H9 (cell line): Measurements from ENCODE around the gene PDZD2. TPM values are rescaled to one million over a fixed set of nuclear protein-coding genes. Genes with fewer than 3 reads are reported as not detected.

Experiments
- DNase-seq: peaks from one replicate; pipeline ENCODE4 v3.0.0-alpha.2; 2017
- H2AFZ ChIP-seq: one replicate; pipeline ENCODE4 v1.6.1; 2013; ENCODE audit warnings: mild to moderate bottlenecking, low read length, control low read depth, moderate library complexity
- H2AK5ac ChIP-seq: 2 replicates; pipeline ENCODE4 v1.6.1; 2013; ENCODE audit warnings: low read length, control low read depth, mixed read lengths; ENCODE audit not compliant: insufficient read length
- H2BK120ac ChIP-seq: one replicate; pipeline ENCODE4 v1.6.1; 2013; ENCODE audit warnings: low read depth, mild to moderate bottlenecking, low read length, control low read depth, inconsistent platforms; ENCODE audit not compliant: poor library complexity, severe bottlenecking
- H2BK12ac ChIP-seq: 2 replicates; pipeline ENCODE4 v1.6.1; 2013; ENCODE audit warnings: low read length, control low read depth, mixed read lengths, low read depth; ENCODE audit not compliant: insufficient read length
- H2BK15ac ChIP-seq: 2 replicates; pipeline ENCODE4 v1.6.1; 2013; ENCODE audit warnings: low read depth, low read length, control low read depth
- H2BK20ac ChIP-seq: one replicate; pipeline ENCODE4 v1.6.1; 2013; ENCODE audit warnings: low read depth, mild to moderate bottlenecking, low read length, control low read depth, inconsistent platforms; ENCODE audit not compliant: poor library complexity, severe bottlenecking
- H2BK5ac ChIP-seq: 2 replicates; pipeline ENCODE4 v1.6.1; 2013; ENCODE audit warnings: low read length, control low read depth, mixed read lengths; ENCODE audit not compliant: insufficient read length
- H3K14ac ChIP-seq: 2 replicates; pipeline ENCODE4 v1.6.1; 2013; ENCODE audit warnings: low read length, control low read depth; ENCODE audit not compliant: insufficient read depth
- H3K18ac ChIP-seq: 2 replicates; pipeline ENCODE4 v1.6.1; 2013; ENCODE audit warnings: low read depth, mild to moderate bottlenecking, mixed read lengths, low read length, control low read depth; ENCODE audit not compliant: insufficient read length
- H3K23ac ChIP-seq: 2 replicates; pipeline ENCODE4 v1.6.1; 2013; ENCODE audit warnings: low read length, control low read depth, mixed read lengths, low read depth; ENCODE audit not compliant: insufficient read length
- H3K23me2 ChIP-seq: 2 replicates; pipeline ENCODE4 v1.6.1; 2013; ENCODE audit warnings: low read depth, mild to moderate bottlenecking, mixed read lengths, low read length, control low read depth; ENCODE audit not compliant: insufficient read length, poor library complexity, severe bottlenecking
- H3K27ac ChIP-seq: 2 replicates; pipeline ENCODE4 v1.5.1; 2013; ENCODE audit warnings: low read length, control low read depth, mixed read lengths, low read depth; ENCODE audit not compliant: insufficient read length
- H3K27me3 ChIP-seq: 2 replicates; pipeline ENCODE4 v1.6.1; 2013; ENCODE audit warnings: low read length, control low read depth, inconsistent platforms; ENCODE audit not compliant: insufficient read depth
- H3K4ac ChIP-seq: 2 replicates; pipeline ENCODE4 v1.6.1; 2013; ENCODE audit warnings: low read depth, mild to moderate bottlenecking, control low read depth, inconsistent platforms, low read length, moderate library complexity
- H3K4me1 ChIP-seq: 2 replicates; pipeline ENCODE4 v1.6.1; 2013; ENCODE audit warnings: low read length, control low read depth, inconsistent platforms; ENCODE audit not compliant: insufficient read depth
- H3K4me2 ChIP-seq: 2 replicates; pipeline ENCODE4 v1.6.1; 2013; ENCODE audit warnings: low read length, control low read depth, mixed read lengths; ENCODE audit not compliant: insufficient read length, insufficient read depth
- H3K56ac ChIP-seq: 2 replicates; pipeline ENCODE4 v1.6.1; 2013; ENCODE audit warnings: low read depth, mild to moderate bottlenecking, mixed read lengths, low read length, control low read depth; ENCODE audit not compliant: insufficient read length
- H3K79me1 ChIP-seq: 2 replicates; pipeline ENCODE4 v1.6.1; 2013; ENCODE audit warnings: low read depth, mild to moderate bottlenecking, moderate library complexity, low read length, control low read depth, inconsistent platforms; ENCODE audit not compliant: insufficient read depth, poor library complexity, severe bottlenecking
- H3K79me2 ChIP-seq: 2 replicates; pipeline ENCODE4 v1.6.1; 2013; ENCODE audit warnings: low read length, control low read depth, inconsistent platforms; ENCODE audit not compliant: insufficient read depth
- H3K9ac ChIP-seq: 2 replicates; pipeline ENCODE4 v1.6.1; 2013; ENCODE audit warnings: low read length, control low read depth, mixed read lengths; ENCODE audit not compliant: insufficient read length; ENCODE audit errors: extremely low read depth
- H3K9me3 ChIP-seq: one replicate; pipeline ENCODE4 v1.6.1; 2013; ENCODE audit warnings: low read depth, low read length, inconsistent platforms; ENCODE audit not compliant: control insufficient read depth
- H3T11ph ChIP-seq: one replicate; pipeline ENCODE4 v1.6.1; 2013; ENCODE audit warnings: mild to moderate bottlenecking, low read length, control low read depth, inconsistent platforms
- H4K20me1 ChIP-seq: one replicate; pipeline ENCODE4 v1.6.1; 2013; ENCODE audit not compliant: control insufficient read depth, insufficient read length, insufficient read depth
- H4K5ac ChIP-seq: 2 replicates; pipeline ENCODE4 v1.6.1; 2013; ENCODE audit warnings: low read depth, mild to moderate bottlenecking, mixed read lengths, low read length, control low read depth; ENCODE audit not compliant: insufficient read length
- H4K8ac ChIP-seq: replicated peaks from 2 replicates; pipeline ENCODE4 v1.6.1; 2013; ENCODE audit warnings: low read length, control low read depth, mixed read lengths, low read depth; ENCODE audit not compliant: insufficient read length
- H4K91ac ChIP-seq: 2 replicates; pipeline ENCODE4 v1.6.1; 2013; ENCODE audit warnings: low read depth, mild to moderate bottlenecking, moderate library complexity, mixed read lengths, low read length, control low read depth; ENCODE audit not compliant: insufficient read length
- H3K27ac Mint-ChIP-seq, 3 experiments: 2 replicates in 2 of 3; 3 replicates in 1 of 3; pipeline ENCODE4 v1.8.0; 2020 to 2021; ENCODE audit warnings: mixed read lengths in 3 of 3, mild to moderate bottlenecking in 1 of 3, moderate library complexity in 1 of 3
- H3K27me3 Mint-ChIP-seq: 2 replicates; pipeline ENCODE4 v1.8.0; 2021; ENCODE audit warnings: low read depth, mild to moderate bottlenecking, moderate library complexity, mixed read lengths
- H3K36me3 Mint-ChIP-seq, 3 experiments: 2 replicates in 2 of 3; 3 replicates in 1 of 3; pipeline ENCODE4 v1.8.0; 2020 to 2021; ENCODE audit warnings: low read depth in 3 of 3, mixed read lengths in 3 of 3; ENCODE audit not compliant: insufficient read depth in 1 of 3
- H3K4me1 Mint-ChIP-seq, 2 experiments: 2 replicates each; pipeline ENCODE4 v1.8.0; 2020; ENCODE audit warnings: mixed read lengths in 2 of 2
- H3K4me3 Mint-ChIP-seq, 2 experiments: 2 replicates in 1 of 2; 3 replicates in 1 of 2; pipeline ENCODE4 v1.8.0; 2020 to 2021; ENCODE audit warnings: mild to moderate bottlenecking in 2 of 2, mixed read lengths in 2 of 2, moderate library complexity in 1 of 2
- H3K9me3 Mint-ChIP-seq, 2 experiments: 2 replicates in 1 of 2; 3 replicates in 1 of 2; pipeline ENCODE4 v1.8.0; 2020; ENCODE audit warnings: mild to moderate bottlenecking in 2 of 2, mixed read lengths in 2 of 2, moderate library complexity in 1 of 2
- CTCF ChIP-seq: fragments of 200-600 bp; sonication (generic); conservative IDR thresholded peaks from 3 replicates; pipeline ENCODE4 v1.8.0; 2021; ENCODE audit warnings: antibody characterized with exemption, mild to moderate bottlenecking
- whole genome bisulfite sequencing: extraction: QIAGEN DNeasy Blood & Tissue Kit; methylation state at CpG from one replicate; pipeline ENCODE4 v1.1.7; 2013; ENCODE audit warnings: missing lambda C conversion rate, low lambda C conversion rate, mixed read lengths; ENCODE audit not compliant: insufficient read length; ENCODE audit errors: extremely low coverage; 5-methylcytosine and 5-hydroxymethylcytosine counted together
- total RNA-seq: library from RNA; stranded (reverse); gene quantifications from 2 replicates; pipeline ENCODE4 v1.2.1, GENCODE V29; 2021

The PDZD2 gene
- total RNA-seq, 1 experiment from 2014 or later, result 9.9 TPM

- H3K9me3 ChIP-seq, result no peaks in the 10 kb centered on the region
- peak; percentile 46 for DNase-seq
- H4K20me1 ChIP-seq, result no peaks in the 10 kb centered on the region
- no peak overlapping the region for H3K23ac ChIP-seq
- H2BK120ac ChIP-seq, result no peak overlapping the region
- no peak overlapping the region for H3T11ph ChIP-seq
- no peak overlapping the region for H2AFZ ChIP-seq
- H3K18ac ChIP-seq, result no peak overlapping the region
- no peaks in the 10 kb centered on the region for H3K4me1 ChIP-seq
- H3K79me2 ChIP-seq, result no peaks in the 10 kb centered on the region
- H3K27ac ChIP-seq, result no peak overlapping the region
- no peak overlapping the region for H2BK5ac ChIP-seq
- no peaks in the 10 kb centered on the region for H3K36me3 Mint-ChIP-seq
- H3K27me3 ChIP-seq, result peaks cover 5% of the 10 kb centered on the region; the same call in 1 of the 2 replicates
- no peak overlapping the region for H2AK5ac ChIP-seq
- peaks cover 18 to 27% of the 10 kb centered on the region in 2 experiments for H3K4me1 Mint-ChIP-seq
- H4K8ac ChIP-seq, result no peak overlapping the region
- no CpG with 5 or more reads among the region's 50 CpGs for WGBS
- H3K4ac ChIP-seq, result no peak overlapping the region
- no peak overlapping the region for H3K56ac ChIP-seq
- no peaks in the 10 kb centered on the region for H3K9me3 Mint-ChIP-seq
- peak overlapping the region; percentile 41 for H3K9ac ChIP-seq
- no peaks in the 10 kb centered on the region for H3K79me1 ChIP-seq
- no peak overlapping the region for H4K5ac ChIP-seq
- H2BK20ac ChIP-seq, result no peak overlapping the region
- H3K23me2 ChIP-seq, result peaks cover 9% of the 10 kb centered on the region
- H3K4me3 Mint-ChIP-seq, result peak overlapping the region in 1 of 2 experiments; percentile 66; a peak in 4 of 5 replicates
- no peak overlapping the region for H4K91ac ChIP-seq
- H3K14ac ChIP-seq, result peak overlapping the region; percentile 17; the same call in 1 of the 2 replicates
- no peak overlapping the region for H2BK12ac ChIP-seq
- H3K4me2 ChIP-seq, result peak overlapping the region; percentile 68
- TF ChIP-seq CTCF, result no peak
- H3K27ac Mint-ChIP-seq, result no peak overlapping the region
- no peak overlapping the region for H2BK15ac ChIP-seq
- H3K27me3 Mint-ChIP-seq, result peaks cover 10% of the 10 kb centered on the region
Measured at GRCh38 chr5:31639481-31640411, 815 bp downstream of the PDZD2 start.
